Activated T-cell treated with anti-CD3 and anti-CD28 coated beads for 24 hours (primary cell): ENCODE measurements around the gene MRM3.
"Not testable (repeated sequence)": the region's sequence is repeated elsewhere in the genome, so short reads cannot be mapped to it uniquely, and the experiment has no call there.

Experiments used
- DNase-seq: peaks from one replicate; pipeline ENCODE4 v3.0.0-alpha.2; 2020; ENCODE audit warnings: low read depth

Gene MRM3, protein sequence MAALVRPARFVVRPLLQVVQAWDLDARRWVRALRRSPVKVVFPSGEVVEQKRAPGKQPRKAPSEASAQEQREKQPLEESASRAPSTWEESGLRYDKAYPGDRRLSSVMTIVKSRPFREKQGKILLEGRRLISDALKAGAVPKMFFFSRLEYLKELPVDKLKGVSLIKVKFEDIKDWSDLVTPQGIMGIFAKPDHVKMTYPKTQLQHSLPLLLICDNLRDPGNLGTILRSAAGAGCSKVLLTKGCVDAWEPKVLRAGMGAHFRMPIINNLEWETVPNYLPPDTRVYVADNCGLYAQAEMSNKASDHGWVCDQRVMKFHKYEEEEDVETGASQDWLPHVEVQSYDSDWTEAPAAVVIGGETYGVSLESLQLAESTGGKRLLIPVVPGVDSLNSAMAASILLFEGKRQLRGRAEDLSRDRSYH

GRCh38 chr17:781805-782731, at the start of gene MRM3, which contains the start of gene GLOD4:
TSS of gene MRM3 (plus strand) at chr17:782353. CDS start at chr17:782379, 26 bp downstream.
TSS of gene GLOD4 (minus strand) at chr17:782280. CDS start at chr17:782255, 25 bp downstream.
- DNase-seq = peak; percentile 93

GRCh38 chr17:732902-733720, 49.0 kb upstream of the MRM3 start:
- DNase-seq = no peak

DNA sequence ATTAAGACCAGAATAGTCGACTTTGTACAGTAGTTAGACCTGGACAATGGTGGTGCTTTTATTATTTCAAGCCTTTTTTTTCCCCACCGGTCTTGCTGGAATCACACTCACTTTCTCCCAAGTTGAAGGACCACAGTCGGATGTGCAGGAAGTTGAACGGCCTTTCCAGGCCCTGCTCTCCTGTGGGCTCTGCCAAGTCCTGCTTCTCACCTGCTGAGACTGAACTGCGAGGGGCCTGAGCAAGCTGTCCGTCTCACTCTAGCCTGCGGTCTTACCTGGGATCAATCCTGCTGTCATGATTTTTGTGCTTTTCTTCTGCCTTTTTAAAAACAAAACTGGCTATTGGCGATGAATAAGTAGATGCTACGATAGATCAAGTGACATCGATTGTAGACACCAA, 48.4 kb upstream of the MRM3 start:
- no peak for DNase-seq

GRCh38 chr17:737561-738113, 44.5 kb upstream of the MRM3 start:
- DNase-seq = no peak

DNA sequence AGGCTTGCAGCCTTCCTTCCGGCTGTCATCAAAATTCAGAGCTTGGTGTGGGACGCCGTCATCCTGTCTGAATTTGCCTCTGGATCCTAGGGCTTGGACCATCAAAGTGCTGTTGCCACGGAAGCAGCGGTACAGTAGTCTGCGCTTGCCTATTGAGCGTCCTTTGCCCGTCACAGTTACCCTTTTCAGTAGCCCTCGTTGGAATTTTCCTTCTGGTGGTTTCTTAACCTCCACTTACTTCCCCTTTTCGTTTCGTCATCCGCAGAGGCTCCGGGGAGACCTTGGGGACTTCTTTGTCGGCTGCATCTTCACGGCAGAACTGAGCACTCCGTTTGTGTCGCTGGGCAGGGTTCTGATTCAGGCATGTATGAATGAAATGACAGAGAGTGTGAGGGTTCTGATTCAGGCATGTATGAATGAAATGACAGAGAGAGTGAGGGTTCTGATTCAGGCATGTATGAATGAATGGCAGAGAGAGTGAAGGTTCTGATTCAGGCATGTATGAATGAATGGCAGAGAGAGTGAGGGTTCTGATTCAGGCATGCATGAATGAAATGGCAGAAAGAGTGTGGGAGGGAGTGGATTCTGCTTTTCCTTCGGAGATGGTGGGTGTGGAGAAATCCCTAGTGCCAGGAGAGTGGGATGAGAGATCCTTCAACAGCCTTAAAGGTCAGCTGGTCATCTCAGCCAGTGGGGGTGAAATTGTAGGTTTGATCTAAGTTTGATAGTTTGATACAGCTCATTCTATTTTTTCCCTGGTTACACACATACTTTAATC, 41.7 kb upstream of the MRM3 start:
- no peak for DNase-seq

- no peak for DNase-seq
Measured at GRCh38 chr17:742147-742793, 39.9 kb upstream of the MRM3 start.

GRCh38 chr17:743139-743538, 39.0 kb upstream of the MRM3 start:
- no peak for DNase-seq

- no peak for DNase-seq
Measured at GRCh38 chr17:744937-745336, 37.2 kb upstream of the MRM3 start.

GRCh38 chr17:745406-745805, 36.7 kb upstream of the MRM3 start:
- DNase-seq = no peak

GRCh38 chr17:746181-746580, 36.0 kb upstream of the MRM3 start:
- DNase-seq = no peak

- DNase-seq = no peak
Measured at GRCh38 chr17:746783-747629, 35.1 kb upstream of the MRM3 start.

DNA sequence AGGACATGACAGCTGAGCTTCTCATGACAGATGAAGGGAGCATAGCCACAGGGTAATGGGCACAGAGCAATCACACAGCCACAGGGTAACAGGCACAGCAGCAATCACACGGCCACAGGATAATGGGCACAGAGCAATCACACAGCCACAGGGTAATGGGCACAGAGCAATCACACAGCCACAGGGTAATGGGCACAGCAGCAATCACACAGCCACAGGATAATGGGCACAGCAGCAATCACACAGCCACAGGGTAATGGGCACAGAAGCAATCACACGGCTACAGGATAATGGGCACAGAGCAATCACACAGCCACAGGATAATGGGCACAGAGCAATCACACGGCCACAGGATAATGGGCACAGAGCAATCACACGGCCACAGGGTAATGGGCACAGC, 33.5 kb upstream of the MRM3 start:
- DNase-seq = not testable (repeated sequence)

- DNase-seq = not testable (repeated sequence)
Measured at GRCh38 chr17:749359-749758, 32.8 kb upstream of the MRM3 start.

- DNase-seq = no peak
Measured at GRCh38 chr17:750431-751037, 31.6 kb upstream of the MRM3 start.

- peak; percentile 31 for DNase-seq
Measured at GRCh38 chr17:751269-752001, 30.7 kb upstream of the MRM3 start.

DNA sequence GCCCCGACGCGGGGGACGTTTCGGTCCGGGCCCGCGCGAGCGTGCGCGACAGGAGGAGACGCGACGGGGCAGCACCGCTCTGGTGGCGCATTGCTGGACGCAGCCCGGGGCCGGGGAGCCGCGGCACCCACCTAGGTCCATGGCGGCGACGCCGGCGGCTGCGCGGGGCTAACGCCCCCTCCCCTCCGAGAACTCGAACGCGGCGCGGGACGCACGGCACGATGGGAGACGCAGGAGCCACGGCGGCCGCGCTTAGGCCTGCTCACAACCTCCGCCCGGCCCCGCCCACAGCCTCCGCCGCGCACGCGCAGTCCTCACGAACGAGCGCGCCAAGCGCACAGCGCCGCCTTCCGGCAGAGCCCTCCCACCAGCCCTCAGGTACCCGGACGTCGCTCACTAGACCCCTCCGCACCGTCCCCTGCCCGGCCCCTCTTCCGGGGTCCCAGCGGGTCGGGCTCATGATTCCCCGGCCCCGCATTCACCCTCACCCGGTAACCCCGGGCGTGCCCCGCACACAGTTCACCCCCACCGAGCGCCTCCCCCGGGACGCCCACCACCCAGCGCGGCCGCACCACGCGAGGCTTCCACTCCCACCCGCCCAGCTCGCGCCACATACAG, 30.0 kb upstream of the MRM3 start, which contains the start of gene GEMIN4:
Gene GEMIN4 (minus strand): TSS at position 263 of the 618 bp plus-strand sequence. CDS start 122 bp downstream, at position 141.
- DNase-seq = peak; percentile 97

GRCh38 chr17:752620-753219, 29.4 kb upstream of the MRM3 start:
- no peak for DNase-seq
